NCI-H510A (cell line): ENCODE data around the gene LAMA2.

Experiments used
- DNase-seq: peaks from one replicate; lab custom pipeline; 2025; lab: John Stamatoyannopoulos, UW

Gene LAMA2

DNA sequence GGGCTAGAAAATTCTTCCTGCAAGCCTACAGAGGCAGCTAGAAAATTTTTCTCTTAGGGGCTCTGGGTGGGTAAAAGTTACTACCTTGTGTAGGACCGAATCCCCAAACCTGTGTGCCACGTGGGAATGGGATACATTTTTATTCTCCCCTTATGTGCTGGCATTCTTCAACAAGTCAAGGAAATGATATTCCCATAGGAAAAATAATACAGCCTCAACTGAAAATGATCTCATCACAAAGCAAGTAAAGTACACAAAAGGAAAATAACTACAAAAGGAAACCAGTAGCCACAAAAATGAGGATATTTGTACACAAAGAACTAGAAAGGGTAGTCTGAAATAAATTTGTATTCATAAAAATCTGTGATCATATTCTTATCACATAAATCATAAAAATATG is 298.1 kb downstream of the LAMA2 start:
- no peak for DNase-seq

DNA sequence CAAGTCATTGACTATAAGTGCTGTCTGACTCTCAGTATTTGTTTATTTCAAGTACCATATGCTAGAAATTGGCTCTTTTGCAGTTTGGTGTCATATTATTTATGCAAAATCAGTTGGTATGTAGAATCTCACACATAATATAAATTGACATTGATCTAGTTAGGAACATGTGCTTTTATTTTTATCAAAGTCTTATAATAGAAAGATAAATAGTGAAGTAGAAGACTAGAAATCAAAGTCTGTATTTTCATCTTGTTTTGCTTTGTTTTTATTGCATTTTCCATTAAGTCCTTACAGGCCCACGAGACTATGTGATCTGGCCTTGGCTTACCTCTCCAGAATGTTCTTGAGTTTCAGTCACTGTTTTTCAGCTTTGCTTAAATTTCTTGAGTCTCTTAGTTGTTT is 300.3 kb downstream of the LAMA2 start:
- DNase-seq: no peak

DNA sequence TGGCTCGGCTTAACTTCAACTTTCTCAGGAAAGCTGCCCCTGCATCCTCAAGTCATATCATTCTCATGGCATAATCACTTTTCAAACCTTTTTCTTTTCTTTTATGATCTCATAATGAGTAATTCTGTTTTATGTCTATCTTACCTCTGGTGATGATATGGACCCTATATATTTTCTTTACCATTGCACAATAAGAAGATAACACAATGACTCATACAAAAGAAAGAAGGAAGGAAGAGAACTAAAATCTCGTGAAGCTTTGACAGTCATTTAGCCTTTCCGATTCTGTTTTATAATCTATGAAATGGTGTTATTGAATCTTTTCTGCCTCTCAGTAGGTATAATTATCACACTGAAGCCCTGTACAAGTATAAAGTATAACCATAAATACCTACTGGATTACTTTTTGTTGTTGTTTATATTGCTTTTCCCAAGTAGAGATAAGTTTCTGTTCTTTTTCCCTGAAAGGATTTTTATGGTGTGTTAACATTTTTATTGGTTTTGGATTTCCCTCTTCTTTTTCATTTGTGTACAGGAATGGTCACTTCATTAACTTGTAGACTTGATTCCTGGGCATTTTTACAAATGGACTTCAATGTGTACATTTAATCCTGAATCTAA is 300.9 kb downstream of the LAMA2 start:
- DNase-seq: no peak

DNA sequence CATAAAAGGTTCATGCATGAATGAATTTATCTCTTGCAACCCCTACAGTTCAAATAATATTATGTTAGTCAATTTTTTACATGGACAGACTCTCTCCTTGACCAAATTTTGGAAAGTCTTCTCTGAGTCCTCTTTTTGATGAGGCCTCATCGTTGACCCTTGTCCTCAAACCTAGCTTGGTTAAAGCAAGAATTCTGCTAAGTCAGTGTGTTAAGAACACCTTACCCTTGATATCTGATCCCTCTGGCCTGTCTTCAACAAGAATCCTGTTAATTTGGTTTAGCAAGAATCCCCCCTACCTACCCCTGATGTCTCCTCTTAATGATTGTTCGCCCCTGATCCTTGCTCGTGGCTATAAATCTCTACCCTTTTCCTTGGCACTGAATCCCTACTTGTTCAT is 301.4 kb downstream of the LAMA2 start:
- no peak for DNase-seq

DNA sequence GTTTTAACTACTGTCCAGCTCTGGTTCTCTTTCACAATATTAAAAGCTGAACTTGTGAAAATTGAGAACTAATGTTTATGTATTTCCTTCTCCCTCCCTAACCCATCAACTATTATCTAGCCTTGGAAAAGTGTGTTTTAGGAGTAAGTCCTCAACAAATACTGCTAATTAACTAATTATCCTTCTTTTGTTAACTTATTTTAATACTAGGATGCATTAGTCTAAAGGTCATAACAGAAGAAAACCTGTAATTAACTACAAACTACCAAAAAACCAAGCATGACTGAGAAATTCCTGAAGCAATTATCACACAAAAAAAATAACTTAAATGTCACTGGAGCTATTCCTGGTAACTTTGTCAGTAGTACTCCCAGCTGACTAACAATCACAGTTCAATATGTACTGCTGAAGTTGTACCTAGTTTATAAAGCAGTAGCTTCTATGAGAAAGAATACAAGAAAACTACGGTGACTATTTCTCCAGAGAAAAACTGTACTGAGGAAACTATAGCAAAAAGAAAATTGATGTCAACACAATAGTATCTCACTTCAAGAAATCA is 301.9 kb downstream of the LAMA2 start:
- DNase-seq: no peak

DNA sequence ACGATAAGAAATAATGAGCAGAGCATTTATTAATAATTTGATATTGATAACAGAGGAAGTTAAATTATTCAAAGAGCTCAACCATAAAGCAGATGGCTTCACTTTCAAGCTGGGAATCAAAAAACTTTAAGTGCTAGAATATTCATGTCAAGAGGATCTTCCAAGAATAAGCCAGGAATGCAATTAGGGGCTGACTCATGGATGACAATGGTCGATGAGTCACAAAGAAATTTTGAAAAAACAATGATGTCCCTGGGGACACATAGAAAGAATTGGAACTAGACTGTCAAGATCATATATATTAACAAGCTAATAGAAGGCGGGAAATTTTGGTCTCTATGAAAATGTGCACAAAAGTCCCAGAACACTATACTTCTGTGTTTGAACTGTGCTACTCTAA is 304.1 kb downstream of the LAMA2 start:
- no peak for DNase-seq

DNA sequence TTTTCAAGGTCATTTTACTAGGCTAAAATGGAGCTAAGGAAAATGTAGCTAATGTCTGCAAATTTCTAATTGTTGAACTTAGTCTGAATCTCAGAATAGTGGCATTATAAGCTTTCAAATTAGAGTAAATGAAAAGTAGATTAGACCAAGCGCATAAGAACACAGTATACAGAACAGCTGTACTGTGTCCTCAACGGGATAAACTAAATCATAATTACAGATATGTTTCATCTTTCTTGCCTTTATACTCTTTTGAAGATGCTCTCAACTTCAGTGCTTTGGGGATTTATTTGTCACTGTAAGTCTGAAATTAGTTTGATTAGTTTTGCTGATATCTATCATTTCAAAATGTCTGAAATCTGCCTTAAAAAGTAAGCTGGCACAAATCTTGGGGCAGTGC is 305.4 kb downstream of the LAMA2 start:
- no peak for DNase-seq

DNA sequence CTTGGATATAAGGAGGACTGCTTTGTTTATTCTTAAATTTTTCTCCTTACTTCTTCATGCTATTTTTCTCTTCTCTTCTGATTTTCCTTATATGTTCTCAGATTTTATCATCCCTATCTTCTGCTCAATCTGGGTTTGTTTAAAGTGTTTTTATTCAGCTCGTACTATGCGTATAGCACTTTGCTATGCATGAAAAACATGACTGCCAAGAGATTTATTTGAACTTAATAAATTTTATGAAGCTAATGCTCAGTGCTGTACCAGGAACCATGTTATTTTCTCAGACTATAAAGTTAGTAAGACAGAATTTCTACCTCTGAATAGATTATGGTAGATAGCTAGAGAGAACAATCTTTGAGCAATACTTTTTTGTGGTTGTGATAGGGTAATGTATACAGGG is 305.9 kb downstream of the LAMA2 start:
- no peak for DNase-seq

DNA sequence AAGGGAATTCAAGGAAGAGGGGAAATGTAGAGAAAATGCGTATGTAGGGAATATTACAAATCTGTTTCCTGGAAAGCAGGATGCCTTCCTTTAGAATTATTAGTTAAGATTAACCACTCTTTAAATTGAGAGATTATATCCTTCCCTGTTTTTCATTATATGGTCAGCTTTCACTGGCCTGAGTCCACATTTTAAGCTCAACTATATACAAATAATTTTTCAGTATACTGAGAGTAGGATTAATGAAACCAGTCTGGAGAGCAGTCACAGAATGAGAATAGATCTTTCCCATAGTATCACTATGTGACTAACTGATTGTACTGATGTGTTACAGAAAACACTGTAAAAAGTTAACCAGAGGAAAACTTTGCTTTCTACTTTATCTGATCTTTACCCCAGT is 306.3 kb downstream of the LAMA2 start:
- DNase-seq: no peak

DNA sequence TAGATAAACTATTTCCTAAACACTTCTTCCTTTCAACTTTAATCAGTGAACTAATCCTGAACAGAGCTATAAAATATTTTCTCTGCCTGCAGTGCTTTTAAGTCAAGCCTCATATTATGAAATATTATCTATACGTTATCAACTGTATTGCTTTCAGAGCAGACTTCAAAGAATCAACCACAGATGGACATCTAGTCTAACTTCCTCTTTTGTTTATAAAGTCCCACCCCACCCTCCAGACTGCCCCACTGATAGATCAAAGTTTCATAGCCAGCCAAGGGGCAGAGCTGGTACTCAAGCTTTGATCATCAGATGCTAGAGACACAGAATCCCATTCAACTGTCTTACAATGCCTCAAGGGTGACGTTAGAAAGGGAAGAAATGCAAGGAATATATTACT is 308.3 kb downstream of the LAMA2 start:
- no peak for DNase-seq

DNA sequence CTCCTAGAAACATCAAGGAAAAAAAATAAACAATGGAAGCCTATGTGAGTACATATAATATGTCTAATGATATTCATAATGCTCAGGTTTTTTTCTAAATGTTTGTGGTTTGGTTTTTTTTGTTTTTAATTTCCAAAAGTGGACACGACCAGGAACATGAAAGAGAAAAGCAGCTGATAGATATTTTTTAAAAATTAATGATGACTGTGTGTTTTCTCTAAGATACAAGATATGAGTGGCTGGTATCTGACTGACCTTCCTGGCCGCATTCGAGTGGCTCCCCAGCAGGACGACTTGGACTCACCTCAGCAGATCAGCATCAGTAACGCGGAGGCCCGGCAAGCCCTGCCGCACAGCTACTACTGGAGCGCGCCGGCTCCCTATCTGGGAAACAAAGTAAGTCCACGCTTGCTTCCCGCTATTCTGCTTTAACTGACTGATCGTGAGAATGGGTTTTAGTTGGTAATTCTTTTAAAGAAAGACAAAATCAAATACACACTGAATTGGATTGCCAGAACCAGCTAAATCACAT is 309.6 kb downstream of the LAMA2 start:
- no peak for DNase-seq

DNA sequence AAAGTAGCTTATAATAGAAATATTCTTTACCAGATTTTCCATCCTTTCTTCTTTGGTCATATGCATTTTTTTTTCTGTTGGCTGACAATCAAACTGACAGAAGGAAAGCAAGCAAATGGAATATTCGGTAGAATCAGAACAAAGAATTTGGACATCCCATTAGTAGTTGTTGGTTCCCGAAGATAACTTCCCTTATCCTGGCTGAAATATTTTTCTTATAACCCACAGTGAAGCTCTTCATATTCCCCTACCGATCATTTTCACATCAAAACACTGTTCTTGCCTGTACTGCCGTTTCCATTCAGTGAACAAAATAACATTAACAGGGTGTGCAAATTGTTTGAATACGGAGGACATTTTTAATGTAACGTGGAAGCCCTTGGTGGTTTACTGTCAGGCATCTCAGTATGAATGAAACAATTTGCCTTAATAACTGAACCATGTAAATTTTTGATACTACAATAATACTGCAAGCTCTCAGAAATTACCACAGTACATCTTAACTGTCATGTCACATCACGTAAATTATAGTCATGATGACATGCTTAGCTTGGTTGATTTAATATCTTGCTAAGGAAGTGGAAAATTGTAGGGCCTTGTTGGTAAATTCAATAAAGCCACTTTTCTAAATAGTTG is 311.5 kb downstream of the LAMA2 start:
- no peak for DNase-seq

DNA sequence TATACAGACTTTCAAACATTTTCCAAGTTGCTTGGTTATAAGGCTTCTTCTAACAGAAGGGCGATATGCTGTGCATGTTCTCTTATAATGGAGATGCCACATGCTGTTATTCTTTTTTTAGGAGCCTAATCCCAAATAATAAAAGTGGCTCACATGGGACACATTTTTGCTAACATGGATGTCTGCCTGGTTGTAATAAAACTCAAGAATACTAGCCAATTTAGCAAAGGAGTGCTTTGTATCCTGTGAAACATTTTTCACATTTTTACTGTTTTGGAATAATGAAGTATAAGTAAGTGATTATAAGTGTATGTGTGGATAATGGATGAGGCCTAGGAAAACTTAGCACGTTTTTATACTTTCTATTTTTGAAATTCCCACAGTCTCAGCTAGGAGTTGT is 312.2 kb downstream of the LAMA2 start:
- DNase-seq: no peak

DNA sequence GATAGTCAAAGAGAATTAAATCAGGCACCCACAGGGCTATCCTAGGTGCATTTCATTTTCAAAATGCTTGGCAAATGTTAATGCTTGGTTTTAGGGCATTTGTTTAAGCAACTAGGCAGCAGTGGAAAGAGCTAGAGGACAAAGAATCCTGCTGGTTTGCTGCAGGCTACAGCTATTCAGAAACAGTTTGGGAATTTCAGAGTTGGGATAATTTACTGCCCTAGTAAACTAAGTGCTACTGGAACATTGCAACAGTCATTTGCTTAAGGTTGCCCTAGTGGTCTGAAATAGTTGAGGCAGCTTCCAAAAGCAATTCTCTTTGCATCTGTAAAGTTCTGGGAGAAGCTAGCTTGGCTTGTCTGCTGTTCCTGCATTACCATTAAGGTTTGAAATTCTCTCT is 312.7 kb downstream of the LAMA2 start:
- no peak for DNase-seq

DNA sequence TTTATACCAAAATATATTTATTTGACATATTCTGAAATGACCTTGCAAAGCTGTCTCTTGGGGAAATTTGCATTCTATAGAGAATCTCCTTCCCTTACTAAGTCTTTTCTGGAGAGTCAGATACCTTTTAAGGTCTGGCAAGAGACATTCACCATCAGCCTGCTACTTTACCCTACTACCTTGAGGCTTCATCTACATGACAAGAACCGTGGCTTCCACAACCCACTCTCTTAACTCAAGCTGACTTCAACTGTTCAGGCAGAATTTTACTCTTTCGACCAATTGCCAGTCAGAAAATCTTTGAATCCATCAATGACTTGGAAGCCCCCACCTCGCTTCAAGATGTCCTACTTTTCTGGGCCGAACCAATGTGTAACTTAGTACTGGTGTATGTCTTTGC is 314.2 kb downstream of the LAMA2 start:
- no peak for DNase-seq

DNA sequence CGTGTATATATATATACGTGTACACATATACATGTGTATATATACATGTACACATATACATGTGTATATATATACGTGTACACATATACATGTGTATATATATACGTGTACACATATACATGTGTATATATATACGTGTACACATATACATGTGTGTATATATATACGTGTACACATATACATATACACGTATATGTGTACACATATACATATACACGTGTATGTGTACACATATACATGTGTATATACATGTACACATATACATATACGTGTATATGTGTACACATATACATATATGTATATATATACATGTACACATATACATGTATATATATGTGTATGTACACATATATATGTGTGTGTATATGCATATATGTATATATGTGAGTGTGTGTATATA is 317.2 kb downstream of the LAMA2 start:
- no peak for DNase-seq

DNA sequence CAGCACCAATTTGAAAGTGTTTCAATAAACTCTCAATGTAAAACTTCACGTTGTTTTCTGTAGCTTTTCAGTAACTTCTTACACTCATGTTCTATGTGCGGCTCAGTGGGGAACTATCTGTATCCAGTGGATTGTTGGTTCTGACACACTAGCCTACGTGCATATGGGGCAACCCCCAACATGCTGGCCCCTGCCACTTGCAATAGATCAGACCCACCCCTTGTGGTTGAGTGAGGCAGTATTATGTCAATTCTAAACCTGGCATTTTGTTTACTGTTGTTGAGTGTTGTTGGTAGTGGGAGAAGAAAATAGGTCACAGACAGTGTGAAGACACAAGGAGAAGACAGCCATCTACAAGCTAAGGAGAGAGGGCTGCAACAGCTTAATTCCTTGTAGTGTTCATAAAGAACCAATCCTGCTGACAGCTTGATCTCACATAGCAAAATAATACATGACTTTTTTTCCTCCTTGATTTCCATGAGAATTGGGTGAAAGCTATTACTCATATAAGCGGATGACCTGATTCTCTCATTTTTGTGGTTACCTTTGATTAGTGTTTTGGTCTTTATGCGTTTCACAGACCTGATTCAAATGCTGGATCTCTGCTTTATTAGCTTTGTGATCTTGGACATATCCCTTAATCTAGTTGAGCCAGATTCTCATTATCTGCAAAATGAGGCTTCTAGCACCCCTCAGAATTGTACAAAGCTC is 320.4 kb downstream of the LAMA2 start:
- DNase-seq: no peak

DNA sequence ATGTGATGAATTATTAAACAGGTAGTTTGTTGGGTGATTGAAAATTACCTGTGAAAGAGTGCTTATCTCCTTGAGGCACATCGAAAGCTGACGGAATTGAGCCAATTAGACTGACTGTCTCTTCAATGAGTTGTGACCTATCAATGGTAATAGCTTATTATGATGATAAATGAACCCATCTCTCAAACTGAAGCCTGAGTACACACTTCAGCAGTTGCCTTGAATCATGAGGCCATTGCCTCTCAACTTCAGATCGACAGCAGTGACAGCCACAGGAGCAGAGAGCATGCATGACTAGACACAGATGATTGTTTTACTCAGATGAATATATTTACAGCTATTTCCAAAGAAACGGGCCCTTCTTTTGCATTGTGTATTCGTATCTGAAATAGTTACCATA is 323.9 kb downstream of the LAMA2 start:
- peak; percentile 61 for DNase-seq

DNA sequence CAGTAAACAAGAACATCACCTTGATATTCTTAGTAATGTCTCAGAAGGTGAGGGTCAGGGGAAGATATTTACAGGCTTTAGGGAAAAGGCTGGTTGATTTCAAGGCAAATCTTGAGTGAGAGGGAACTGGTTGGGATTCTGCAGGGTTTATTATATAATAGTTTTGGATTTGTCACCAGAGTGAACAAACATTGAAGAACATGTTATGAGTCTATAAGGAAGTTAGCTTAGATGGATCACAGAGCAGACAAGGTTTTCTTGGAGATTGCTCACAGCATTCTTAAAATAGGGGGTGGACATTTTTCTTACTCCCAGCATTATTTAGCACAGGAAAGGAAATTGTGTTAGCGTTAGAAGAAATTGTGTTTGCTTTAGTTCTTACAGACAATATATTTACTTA is 324.9 kb downstream of the LAMA2 start:
- DNase-seq: no peak

DNA sequence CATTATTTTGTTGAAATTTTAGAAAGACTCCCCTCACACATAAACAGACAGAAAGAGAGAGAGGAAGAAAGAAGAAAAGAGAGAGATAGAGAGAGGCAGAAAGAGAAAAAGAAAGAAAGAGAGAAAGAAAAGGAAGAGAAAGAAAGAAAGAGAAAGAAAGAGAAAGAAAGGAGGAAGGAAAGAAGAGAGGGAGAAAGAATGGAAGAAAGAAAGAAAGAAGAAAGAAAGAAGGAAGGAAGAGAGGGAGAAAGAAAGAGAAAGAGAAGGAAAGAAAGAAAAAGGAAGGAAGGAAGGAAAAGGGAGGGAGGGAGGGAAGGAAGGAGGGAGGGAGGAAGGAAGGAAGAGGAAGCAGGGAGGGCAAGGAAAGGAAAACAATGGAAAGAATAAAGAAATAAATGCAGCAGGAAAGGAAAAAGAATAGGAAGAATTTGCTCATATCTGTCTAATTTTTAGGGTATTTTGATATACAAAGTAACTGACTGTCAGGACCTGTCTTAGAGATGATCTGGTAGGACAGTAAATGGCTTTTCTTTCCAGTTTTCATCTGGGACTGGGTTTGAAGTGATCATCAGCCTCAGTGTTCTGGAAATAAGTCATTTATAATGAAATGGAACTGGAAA is 325.6 kb downstream of the LAMA2 start:
- no peak for DNase-seq

DNA sequence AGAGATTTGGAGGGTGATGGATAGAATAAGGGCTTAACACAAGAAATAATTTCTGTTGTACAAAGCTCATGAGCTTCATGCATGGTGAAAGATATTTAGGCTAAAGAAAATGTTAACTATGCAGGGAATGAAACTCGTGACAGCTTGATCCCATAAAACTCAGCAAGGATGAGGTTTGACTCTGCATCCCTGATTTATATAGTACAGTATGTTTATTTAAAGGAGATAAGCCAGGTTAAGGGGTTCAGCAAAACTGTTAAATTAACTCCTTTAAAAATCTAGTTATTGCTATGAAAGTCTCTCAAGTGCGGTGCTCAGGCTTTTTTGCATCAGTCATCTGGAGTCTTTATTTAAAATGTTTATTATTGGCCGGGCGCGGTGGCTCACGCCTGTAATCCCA is 326.4 kb downstream of the LAMA2 start:
- no peak for DNase-seq

DNA sequence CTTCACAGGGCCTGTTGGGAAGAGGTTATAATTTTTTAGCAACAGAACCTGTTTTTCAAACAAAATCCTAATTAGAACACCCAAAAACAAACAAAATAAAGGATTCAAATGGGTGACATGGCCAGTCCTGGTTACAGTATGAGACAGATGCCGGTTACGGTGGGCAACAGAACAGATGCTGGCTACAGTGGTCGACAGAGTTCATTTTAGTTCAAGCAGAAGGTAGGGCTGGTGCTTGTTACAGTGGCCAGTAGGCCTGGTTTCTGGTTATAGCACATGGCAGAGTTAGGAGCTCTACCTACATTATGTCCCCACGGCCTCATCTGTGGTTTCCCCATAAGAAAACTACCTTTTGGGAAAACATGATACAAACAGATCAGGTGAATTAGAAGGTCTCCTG is 327.7 kb downstream of the LAMA2 start:
- DNase-seq: no peak

DNA sequence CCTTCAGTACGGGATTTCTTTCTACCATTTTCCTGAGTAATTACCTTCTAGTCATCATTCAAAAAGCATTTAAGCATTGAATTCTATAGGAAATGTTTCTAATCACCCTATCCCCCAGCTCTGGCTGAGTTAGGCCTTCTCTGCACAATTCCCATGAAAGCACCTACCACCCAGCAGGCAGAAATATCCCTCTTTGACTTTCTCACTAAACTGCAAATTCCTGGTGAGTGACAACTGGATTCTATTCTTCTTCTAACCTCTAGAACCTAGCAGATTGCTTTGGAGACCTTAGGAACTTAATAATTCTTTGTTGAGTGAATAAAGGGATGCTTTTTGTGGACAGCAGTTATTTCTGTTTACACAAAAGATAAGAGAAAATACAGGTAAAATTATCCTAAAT is 328.7 kb downstream of the LAMA2 start:
- DNase-seq: no peak
